GM19455 (cell line): ENCODE data around the gene EDN3.

Experiments used
- ATAC-seq: cut with Tn5 transposase; IDR thresholded peaks from one replicate; pipeline ENCODE4 v1.9.1; 2021; ENCODE audit not compliant: unreplicated experiment

EDN3 gene

DNA sequence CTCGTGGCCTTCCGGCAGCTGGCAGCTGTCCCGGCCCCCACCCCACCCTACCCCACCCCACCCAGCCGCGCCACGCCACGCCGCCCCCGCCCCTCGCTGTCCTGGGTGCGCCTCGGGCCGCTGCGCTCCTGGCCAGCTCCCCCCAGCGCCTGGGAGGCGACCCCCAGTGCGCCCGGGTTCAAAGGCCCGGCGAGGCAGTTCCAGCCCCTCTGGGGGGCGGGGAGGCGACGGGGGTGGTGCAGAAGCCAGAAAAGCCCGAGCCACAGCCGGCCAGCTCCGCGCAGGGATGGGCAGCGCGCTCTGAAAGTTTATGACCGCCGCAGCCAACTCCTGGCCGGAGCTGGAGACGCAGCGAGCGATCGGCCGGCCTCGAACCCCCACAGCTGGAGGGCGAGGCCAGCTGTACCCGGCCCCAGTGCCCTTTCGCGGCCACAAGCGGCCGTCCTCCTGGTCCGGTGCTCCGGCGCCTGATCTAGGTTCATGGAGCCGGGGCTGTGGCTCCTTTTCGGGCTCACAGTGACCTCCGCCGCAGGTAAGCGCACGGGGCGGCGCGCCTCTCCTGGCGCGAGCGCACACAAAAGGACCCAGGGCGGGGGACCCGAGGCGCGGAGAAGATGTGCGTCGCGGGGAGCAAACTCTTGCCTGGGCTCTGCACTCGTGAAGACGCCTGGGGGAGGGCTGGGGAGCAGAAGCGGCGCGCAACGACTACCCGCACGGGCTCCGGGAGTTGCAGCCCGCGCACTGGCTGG lies at the start of gene EDN3:
Gene EDN3, plus strand, starts transcription at position 279 of the 749 bp plus-strand sequence. Its CDS starts 202 bp downstream, at position 481.
- ATAC-seq, result no peak

- no peak for ATAC-seq
Observed at GRCh38 chr20:59253325-59253724, 47.1 kb upstream of the EDN3 start.

- no peak for ATAC-seq
Observed at GRCh38 chr20:59253779-59254319, 46.6 kb upstream of the EDN3 start.

DNA sequence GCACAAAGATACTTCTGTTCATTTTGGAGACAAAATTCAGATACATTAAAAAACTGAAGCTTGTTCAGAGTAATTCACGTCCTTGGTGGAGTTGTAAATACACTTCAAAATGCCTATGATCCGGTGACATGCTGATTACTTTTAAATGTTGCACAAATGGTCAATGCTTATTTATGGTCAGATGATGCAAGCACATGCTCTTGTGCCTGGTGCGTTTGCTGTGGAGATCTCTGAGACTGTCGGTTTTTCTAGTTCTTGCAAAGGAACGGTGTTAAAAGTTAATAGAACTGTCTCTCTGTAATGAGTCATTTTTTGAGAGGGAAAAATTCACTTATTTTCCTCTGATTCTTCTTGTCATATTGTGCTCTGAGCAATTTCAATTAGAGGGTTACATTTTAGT lies 45.2 kb upstream of the EDN3 start:
- no peak for ATAC-seq

- no peak for ATAC-seq
Observed at GRCh38 chr20:59258221-59258621, 42.2 kb upstream of the EDN3 start.

GRCh38 chr20:59259946-59260345 lies 40.5 kb upstream of the EDN3 start:
- ATAC-seq, result no peak

DNA sequence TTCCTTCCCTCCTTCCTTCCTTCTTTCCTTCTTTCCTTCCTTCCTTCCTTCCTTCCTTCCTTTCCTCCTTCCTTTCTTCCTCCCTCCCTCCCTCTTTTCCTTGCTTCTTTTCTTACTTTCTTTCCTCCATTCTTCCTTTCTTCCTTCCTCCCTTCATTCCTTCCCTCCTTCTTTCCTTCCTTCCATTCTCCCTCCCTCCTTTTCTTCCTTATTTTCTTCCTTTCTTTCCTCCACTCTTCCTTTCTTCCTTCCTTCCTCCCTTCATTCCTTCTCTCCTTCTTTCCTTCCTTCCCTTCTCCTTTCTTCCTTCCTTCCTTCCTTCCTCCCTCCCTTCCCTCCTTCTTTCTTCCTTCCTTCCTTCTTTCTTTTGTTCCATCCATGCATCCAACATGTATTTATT lies 35.1 kb upstream of the EDN3 start:
- no peak for ATAC-seq

DNA sequence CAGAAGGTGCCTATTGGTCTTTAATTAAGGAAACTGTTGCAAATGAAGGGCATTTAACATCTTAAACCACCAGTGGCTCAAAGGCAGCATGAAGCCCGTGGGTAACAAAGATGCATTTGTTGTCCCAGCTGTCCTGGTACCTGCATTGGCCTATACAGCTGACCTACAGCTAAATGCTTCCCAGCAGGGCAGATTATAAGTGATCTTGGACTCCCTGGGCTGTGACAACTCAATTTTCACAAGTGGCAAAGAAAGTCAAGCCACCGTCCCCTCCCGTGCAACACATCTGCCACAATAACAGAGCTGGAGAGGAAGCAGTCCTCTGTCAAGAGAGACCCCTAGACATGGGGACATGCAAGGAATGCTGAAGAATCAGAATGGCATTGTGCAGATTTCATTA lies 31.5 kb upstream of the EDN3 start:
- ATAC-seq, result no peak

- ATAC-seq, result no peak
Observed at GRCh38 chr20:59269411-59270025, 30.9 kb upstream of the EDN3 start.

DNA sequence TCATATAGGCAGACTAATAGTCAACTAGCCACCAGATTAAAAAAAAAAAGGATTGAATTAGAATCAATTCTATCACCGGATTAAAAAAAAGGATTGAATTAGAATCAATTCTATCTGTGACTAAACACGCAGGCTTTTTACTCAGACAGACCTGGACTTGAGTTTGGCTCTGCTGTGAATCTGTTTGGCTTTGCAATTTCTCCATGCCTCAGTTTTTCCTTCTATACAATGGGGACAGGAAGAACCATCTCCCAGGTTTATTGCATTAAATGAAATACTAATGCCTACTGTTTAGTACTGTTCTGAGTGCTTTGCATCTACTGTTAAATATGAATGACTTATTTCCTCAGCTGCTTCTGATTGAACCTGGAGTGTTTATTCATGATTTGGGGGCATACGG lies 30.0 kb upstream of the EDN3 start:
- ATAC-seq, result no peak

DNA sequence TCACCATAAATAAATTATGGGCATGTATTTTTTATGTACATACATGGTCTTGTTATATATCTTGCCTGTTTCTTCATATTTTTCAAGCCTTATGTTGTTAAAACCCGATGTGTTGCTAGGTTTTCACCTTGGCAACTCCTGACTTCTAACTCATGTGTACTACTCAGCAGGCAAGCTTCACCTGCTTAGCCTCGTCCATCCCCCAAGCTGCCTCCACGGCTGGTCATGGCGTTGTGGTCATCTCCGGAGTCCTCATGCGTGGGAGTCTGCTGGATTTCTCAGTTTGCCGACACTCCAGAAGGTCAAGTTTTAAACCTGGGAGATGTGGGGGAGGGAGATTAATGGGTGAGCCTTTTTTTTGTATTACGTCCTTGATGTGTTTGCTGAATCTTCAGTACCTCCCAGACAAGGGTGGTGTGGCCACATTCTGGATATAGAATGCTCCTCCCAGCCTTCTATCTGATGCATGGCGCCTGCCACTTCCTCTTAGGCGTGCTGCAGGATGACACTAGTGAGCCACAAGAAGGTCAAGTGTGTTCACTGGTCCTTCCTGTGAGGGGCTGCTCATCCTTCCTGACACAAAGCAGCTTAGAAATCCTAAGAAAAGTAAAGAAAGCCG lies 26.6 kb upstream of the EDN3 start:
- ATAC-seq, result no peak

- no peak for ATAC-seq
Observed at GRCh38 chr20:59276938-59277337, 23.5 kb upstream of the EDN3 start.

DNA sequence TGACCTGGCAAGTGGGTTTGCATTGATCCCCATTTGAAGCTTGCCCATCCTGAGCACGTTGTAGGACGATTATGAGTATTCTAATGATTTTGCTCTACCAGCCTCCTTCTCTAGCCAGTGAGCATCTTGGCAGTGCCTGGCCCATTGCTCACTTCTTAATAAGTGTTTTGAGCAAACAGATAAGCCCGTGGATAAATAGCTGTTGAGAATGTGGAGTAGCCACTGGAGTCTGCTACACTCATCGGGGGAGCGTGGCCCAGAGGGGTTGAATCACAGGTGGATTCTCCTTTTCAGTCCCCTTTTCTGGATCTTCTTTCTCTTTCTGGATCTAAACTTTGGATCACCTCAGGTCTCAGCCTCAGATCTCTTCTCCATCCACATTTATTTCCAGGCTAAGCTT lies 15.9 kb upstream of the EDN3 start:
- no peak for ATAC-seq

- no peak for ATAC-seq
Observed at GRCh38 chr20:59289994-59290393, 10.4 kb upstream of the EDN3 start.

- no peak for ATAC-seq
Observed at GRCh38 chr20:59291740-59292383, 8.5 kb upstream of the EDN3 start.

DNA sequence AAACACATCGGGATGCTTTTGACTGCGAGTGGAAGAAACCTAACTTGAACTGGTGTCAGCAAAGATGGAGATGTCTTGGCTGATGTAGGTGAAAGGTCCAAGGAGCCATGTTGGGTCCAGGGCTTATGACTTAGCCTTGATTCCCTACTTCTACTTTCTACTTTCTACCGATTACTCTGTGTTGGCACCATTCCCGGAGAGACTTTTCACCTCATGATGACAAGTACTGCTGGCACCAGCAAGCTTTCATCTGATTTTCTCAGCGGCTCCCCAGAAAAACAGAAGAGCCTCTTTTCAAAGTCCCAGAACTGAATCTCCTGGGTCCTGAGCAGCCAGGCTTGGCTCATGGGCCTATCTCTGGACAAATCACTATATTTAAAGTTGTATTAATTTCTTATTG lies 4.9 kb upstream of the EDN3 start:
- ATAC-seq, result no peak

GRCh38 chr20:59297686-59298085 lies 2.7 kb upstream of the EDN3 start:
- no peak for ATAC-seq

- no peak for ATAC-seq
Observed at GRCh38 chr20:59299945-59300332, 472 bp upstream of the EDN3 start.

DNA sequence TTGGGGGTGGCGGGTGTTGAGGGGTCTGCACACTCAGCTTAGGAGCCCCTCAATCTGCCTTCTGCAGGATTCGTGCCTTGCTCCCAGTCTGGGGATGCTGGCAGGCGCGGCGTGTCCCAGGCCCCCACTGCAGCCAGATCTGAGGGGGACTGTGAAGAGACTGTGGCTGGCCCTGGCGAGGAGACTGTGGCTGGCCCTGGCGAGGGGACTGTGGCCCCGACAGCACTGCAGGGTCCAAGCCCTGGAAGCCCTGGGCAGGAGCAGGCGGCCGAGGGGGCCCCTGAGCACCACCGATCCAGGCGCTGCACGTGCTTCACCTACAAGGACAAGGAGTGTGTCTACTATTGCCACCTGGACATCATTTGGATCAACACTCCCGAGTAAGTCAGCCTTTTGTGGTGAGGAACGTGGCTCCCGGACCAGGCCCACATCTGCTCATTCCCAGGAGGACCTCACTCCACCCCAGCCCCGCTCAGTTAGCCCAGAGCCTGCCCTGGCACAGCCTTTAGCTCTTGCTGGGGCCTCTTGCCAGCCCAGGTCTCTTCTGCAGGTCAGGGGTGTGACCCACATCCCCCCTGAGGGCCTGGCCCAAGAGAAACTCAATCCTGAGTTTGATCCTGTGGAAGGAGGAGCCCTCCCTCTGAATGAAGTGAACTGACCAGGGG lies 1.1 kb downstream of the EDN3 start:
- no peak for ATAC-seq

GRCh38 chr20:59305908-59306655 lies 5.7 kb downstream of the EDN3 start:
- no peak for ATAC-seq
